H9 (cell line): Measurements from ENCODE around the gene NUP98. TPM values are rescaled to one million over a fixed set of nuclear protein-coding genes. Genes with fewer than 3 reads are reported as not detected.

Experiments used
- DNase-seq: peaks from one replicate; pipeline ENCODE4 v3.0.0-alpha.2; 2017
- H2AFZ ChIP-seq: one replicate; pipeline ENCODE4 v1.6.1; 2013; ENCODE audit warnings: mild to moderate bottlenecking, low read length, control low read depth, moderate library complexity
- H2AK5ac ChIP-seq: 2 replicates; pipeline ENCODE4 v1.6.1; 2013; ENCODE audit warnings: low read length, control low read depth, mixed read lengths; ENCODE audit not compliant: insufficient read length
- H2BK120ac ChIP-seq: one replicate; pipeline ENCODE4 v1.6.1; 2013; ENCODE audit warnings: low read depth, mild to moderate bottlenecking, low read length, control low read depth, inconsistent platforms; ENCODE audit not compliant: poor library complexity, severe bottlenecking
- H2BK12ac ChIP-seq: 2 replicates; pipeline ENCODE4 v1.6.1; 2013; ENCODE audit warnings: low read length, control low read depth, mixed read lengths, low read depth; ENCODE audit not compliant: insufficient read length
- H2BK15ac ChIP-seq: 2 replicates; pipeline ENCODE4 v1.6.1; 2013; ENCODE audit warnings: low read depth, low read length, control low read depth
- H2BK20ac ChIP-seq: one replicate; pipeline ENCODE4 v1.6.1; 2013; ENCODE audit warnings: low read depth, mild to moderate bottlenecking, low read length, control low read depth, inconsistent platforms; ENCODE audit not compliant: poor library complexity, severe bottlenecking
- H2BK5ac ChIP-seq: 2 replicates; pipeline ENCODE4 v1.6.1; 2013; ENCODE audit warnings: low read length, control low read depth, mixed read lengths; ENCODE audit not compliant: insufficient read length
- H3K14ac ChIP-seq: 2 replicates; pipeline ENCODE4 v1.6.1; 2013; ENCODE audit warnings: low read length, control low read depth; ENCODE audit not compliant: insufficient read depth
- H3K18ac ChIP-seq: 2 replicates; pipeline ENCODE4 v1.6.1; 2013; ENCODE audit warnings: low read depth, mild to moderate bottlenecking, mixed read lengths, low read length, control low read depth; ENCODE audit not compliant: insufficient read length
- H3K23ac ChIP-seq: 2 replicates; pipeline ENCODE4 v1.6.1; 2013; ENCODE audit warnings: low read length, control low read depth, mixed read lengths, low read depth; ENCODE audit not compliant: insufficient read length
- H3K23me2 ChIP-seq: 2 replicates; pipeline ENCODE4 v1.6.1; 2013; ENCODE audit warnings: low read depth, mild to moderate bottlenecking, mixed read lengths, low read length, control low read depth; ENCODE audit not compliant: insufficient read length, poor library complexity, severe bottlenecking
- H3K27ac ChIP-seq: 2 replicates; pipeline ENCODE4 v1.5.1; 2013; ENCODE audit warnings: low read length, control low read depth, mixed read lengths, low read depth; ENCODE audit not compliant: insufficient read length
- H3K27me3 ChIP-seq: 2 replicates; pipeline ENCODE4 v1.6.1; 2013; ENCODE audit warnings: low read length, control low read depth, inconsistent platforms; ENCODE audit not compliant: insufficient read depth
- H3K4ac ChIP-seq: 2 replicates; pipeline ENCODE4 v1.6.1; 2013; ENCODE audit warnings: low read depth, mild to moderate bottlenecking, control low read depth, inconsistent platforms, low read length, moderate library complexity
- H3K4me1 ChIP-seq: 2 replicates; pipeline ENCODE4 v1.6.1; 2013; ENCODE audit warnings: low read length, control low read depth, inconsistent platforms; ENCODE audit not compliant: insufficient read depth
- H3K4me2 ChIP-seq: 2 replicates; pipeline ENCODE4 v1.6.1; 2013; ENCODE audit warnings: low read length, control low read depth, mixed read lengths; ENCODE audit not compliant: insufficient read length, insufficient read depth
- H3K56ac ChIP-seq: 2 replicates; pipeline ENCODE4 v1.6.1; 2013; ENCODE audit warnings: low read depth, mild to moderate bottlenecking, mixed read lengths, low read length, control low read depth; ENCODE audit not compliant: insufficient read length
- H3K79me1 ChIP-seq: 2 replicates; pipeline ENCODE4 v1.6.1; 2013; ENCODE audit warnings: low read depth, mild to moderate bottlenecking, moderate library complexity, low read length, control low read depth, inconsistent platforms; ENCODE audit not compliant: insufficient read depth, poor library complexity, severe bottlenecking
- H3K79me2 ChIP-seq: 2 replicates; pipeline ENCODE4 v1.6.1; 2013; ENCODE audit warnings: low read length, control low read depth, inconsistent platforms; ENCODE audit not compliant: insufficient read depth
- H3K9ac ChIP-seq: 2 replicates; pipeline ENCODE4 v1.6.1; 2013; ENCODE audit warnings: low read length, control low read depth, mixed read lengths; ENCODE audit not compliant: insufficient read length; ENCODE audit errors: extremely low read depth
- H3K9me3 ChIP-seq: one replicate; pipeline ENCODE4 v1.6.1; 2013; ENCODE audit warnings: low read depth, low read length, inconsistent platforms; ENCODE audit not compliant: control insufficient read depth
- H3T11ph ChIP-seq: one replicate; pipeline ENCODE4 v1.6.1; 2013; ENCODE audit warnings: mild to moderate bottlenecking, low read length, control low read depth, inconsistent platforms
- H4K20me1 ChIP-seq: one replicate; pipeline ENCODE4 v1.6.1; 2013; ENCODE audit not compliant: control insufficient read depth, insufficient read length, insufficient read depth
- H4K5ac ChIP-seq: 2 replicates; pipeline ENCODE4 v1.6.1; 2013; ENCODE audit warnings: low read depth, mild to moderate bottlenecking, mixed read lengths, low read length, control low read depth; ENCODE audit not compliant: insufficient read length
- H4K8ac ChIP-seq: replicated peaks from 2 replicates; pipeline ENCODE4 v1.6.1; 2013; ENCODE audit warnings: low read length, control low read depth, mixed read lengths, low read depth; ENCODE audit not compliant: insufficient read length
- H4K91ac ChIP-seq: 2 replicates; pipeline ENCODE4 v1.6.1; 2013; ENCODE audit warnings: low read depth, mild to moderate bottlenecking, moderate library complexity, mixed read lengths, low read length, control low read depth; ENCODE audit not compliant: insufficient read length
- H3K27ac Mint-ChIP-seq, 3 experiments: 2 replicates in 2 of 3; 3 replicates in 1 of 3; pipeline ENCODE4 v1.8.0; 2020 to 2021; ENCODE audit warnings: mixed read lengths in 3 of 3, mild to moderate bottlenecking in 1 of 3, moderate library complexity in 1 of 3
- H3K27me3 Mint-ChIP-seq: 2 replicates; pipeline ENCODE4 v1.8.0; 2021; ENCODE audit warnings: low read depth, mild to moderate bottlenecking, moderate library complexity, mixed read lengths
- H3K36me3 Mint-ChIP-seq, 3 experiments: 2 replicates in 2 of 3; 3 replicates in 1 of 3; pipeline ENCODE4 v1.8.0; 2020 to 2021; ENCODE audit warnings: low read depth in 3 of 3, mixed read lengths in 3 of 3; ENCODE audit not compliant: insufficient read depth in 1 of 3
- H3K4me1 Mint-ChIP-seq, 2 experiments: 2 replicates each; pipeline ENCODE4 v1.8.0; 2020; ENCODE audit warnings: mixed read lengths in 2 of 2
- H3K4me3 Mint-ChIP-seq, 2 experiments: 2 replicates in 1 of 2; 3 replicates in 1 of 2; pipeline ENCODE4 v1.8.0; 2020 to 2021; ENCODE audit warnings: mild to moderate bottlenecking in 2 of 2, mixed read lengths in 2 of 2, moderate library complexity in 1 of 2
- H3K9me3 Mint-ChIP-seq, 2 experiments: 2 replicates in 1 of 2; 3 replicates in 1 of 2; pipeline ENCODE4 v1.8.0; 2020; ENCODE audit warnings: mild to moderate bottlenecking in 2 of 2, mixed read lengths in 2 of 2, moderate library complexity in 1 of 2
- CTCF ChIP-seq: fragments of 200-600 bp; sonication (generic); conservative IDR thresholded peaks from 3 replicates; pipeline ENCODE4 v1.8.0; 2021; ENCODE audit warnings: antibody characterized with exemption, mild to moderate bottlenecking
- total RNA-seq: library from RNA; stranded (reverse); gene quantifications from 2 replicates; pipeline ENCODE4 v1.2.1, GENCODE V29; 2021

Gene NUP98
- total RNA-seq, 1 experiment from 2014 or later = 105 TPM

- no peak overlapping the region for H3T11ph ChIP-seq
- no peak overlapping the region for H4K5ac ChIP-seq
- no peak overlapping the region for H2BK20ac ChIP-seq
- no peaks in the 10 kb centered on the region for H3K79me2 ChIP-seq
- H3K27me3 Mint-ChIP-seq = peaks cover 3% of the 10 kb centered on the region; the same call in 1 of the 2 replicates
- no peak overlapping the region for H3K27ac ChIP-seq
- no peak overlapping the region for H3K18ac ChIP-seq
- no peaks in the 10 kb centered on the region for H3K27me3 ChIP-seq
- H2BK5ac ChIP-seq = no peak overlapping the region
- H3K79me1 ChIP-seq = no peaks in the 10 kb centered on the region
- H3K36me3 Mint-ChIP-seq = peaks cover 0 to 27% (median 1%) of the 10 kb centered on the region in 3 experiments; a peak in 3 of 7 replicates
- H2AK5ac ChIP-seq = no peak overlapping the region
- H3K23me2 ChIP-seq = no peaks in the 10 kb centered on the region
- no peak for TF ChIP-seq CTCF
- H4K91ac ChIP-seq = no peak overlapping the region
- H3K4me2 ChIP-seq = no peak overlapping the region
- H3K4me1 Mint-ChIP-seq = no peaks in the 10 kb centered on the region
- no peak overlapping the region for H2BK15ac ChIP-seq
- no peak overlapping the region for H2BK12ac ChIP-seq
- H4K20me1 ChIP-seq = no peaks in the 10 kb centered on the region
- H3K9ac ChIP-seq = no peak overlapping the region
- no peak for DNase-seq
- no peak overlapping the region for H2AFZ ChIP-seq
- no peak overlapping the region for H3K14ac ChIP-seq
- H3K56ac ChIP-seq = no peak overlapping the region
- no peaks in the 10 kb centered on the region for H3K9me3 ChIP-seq
- H4K8ac ChIP-seq = no peak overlapping the region
- H3K27ac Mint-ChIP-seq = no peak overlapping the region
- H3K4me3 Mint-ChIP-seq = no peak overlapping the region
- H3K23ac ChIP-seq = no peak overlapping the region
- no peaks in the 10 kb centered on the region for H3K4me1 ChIP-seq
- H3K4ac ChIP-seq = no peak overlapping the region
- no peak overlapping the region for H2BK120ac ChIP-seq
- peaks cover 0 to 3% of the 10 kb centered on the region in 2 experiments; a peak in 2 of 5 replicates for H3K9me3 Mint-ChIP-seq
Observed at GRCh38 chr11:3662856-3663255, 134.5 kb downstream of the NUP98 start.
